K562 (cell line): ENCODE measurements around the gene TMEM176B. TPM values are rescaled to one million over a fixed set of nuclear protein-coding genes. Genes with fewer than 3 reads are reported as not detected.

Experiments
- CBFB ChIP-seq: sonication (generic); formaldehyde crosslinking; IDR thresholded peaks from 2 replicates; pipeline ENCODE4 v1.4.0; 2020; ENCODE audit warnings: mild to moderate bottlenecking, missing genetic modification reagents
- CREM ChIP-seq: IDR thresholded peaks from 2 replicates; pipeline ENCODE4 v1.6.1; 2014; ENCODE audit warnings: antibody characterized with exemption, low read depth
- DPF2 ChIP-seq: fragments of 450-650 bp; IDR thresholded peaks from 2 replicates; pipeline ENCODE4 v1.6.1; 2016
- E2F4 ChIP-seq: sonication (generic); formaldehyde crosslinking; IDR thresholded peaks from 2 replicates; pipeline ENCODE4 v1.8.0; 2022; ENCODE audit warnings: mild to moderate bottlenecking, low read depth, missing genetic modification reagents
- HDAC1 ChIP-seq, 2 experiments: fragments of 450-650 bp; IDR thresholded peaks; 2 replicates each; pipeline ENCODE4 v1.6.1; 2016 to 2017; ENCODE audit warnings: inconsistent platforms in 1 of 2, mild to moderate bottlenecking in 1 of 2, moderate library complexity in 1 of 2
- HNRNPH1 ChIP-seq: fragments of 200-400 bp; formaldehyde crosslinking; optimal IDR thresholded peaks from 2 replicates; pipeline ENCODE3; 2017; ENCODE audit warnings: low read depth, mild to moderate bottlenecking, low read length, moderate library complexity
- HOXB6 ChIP-seq: fragments of 250-450 bp; sonication (Bioruptor Pico); IDR thresholded peaks from 2 replicates; pipeline ENCODE4 v1.5.1; 2022; ENCODE audit warnings: mild to moderate bottlenecking, borderline replicate concordance
- ILK ChIP-seq: fragments of 450-650 bp; IDR thresholded peaks from 2 replicates; pipeline ENCODE4 v1.6.1; 2016; ENCODE audit warnings: missing genetic modification characterization, low read depth, mild to moderate bottlenecking, missing compliant biosample characterization, moderate library complexity, borderline replicate concordance
- LEF1 ChIP-seq: fragments of 450-650 bp; IDR thresholded peaks from 2 replicates; pipeline ENCODE4 v1.6.1; 2016; ENCODE audit warnings: mild to moderate bottlenecking
- NCOA2 ChIP-seq, 2 experiments: fragments of 450-650 bp; IDR thresholded peaks; 2 replicates each; pipeline ENCODE4 v1.6.1; 2018; ENCODE audit warnings: mild to moderate bottlenecking in 2 of 2, moderate library complexity in 1 of 2; ENCODE audit not compliant: partially characterized antibody in 2 of 2
- NR3C1 ChIP-seq: sonication (generic); formaldehyde crosslinking; IDR thresholded peaks from 2 replicates; pipeline ENCODE4 v1.8.1; 2022; ENCODE audit warnings: missing genetic modification reagents
- PBX2 ChIP-seq, 2 experiments: IDR thresholded peaks in 1 of 2; conservative IDR thresholded peaks in 1 of 2; 2 replicates each; pipeline ENCODE4 v1.6.1; 2016; ENCODE audit warnings: low read depth in 2 of 2, mild to moderate bottlenecking in 1 of 2, missing compliant biosample characterization in 1 of 2, missing genetic modification characterization in 1 of 2, moderate library complexity in 1 of 2
- SMC3 ChIP-seq: conservative IDR thresholded peaks from 2 replicates; pipeline ENCODE4 v1.6.1; 2011; ENCODE audit warnings: low read depth, low read length, improper control_type of control experiment; ENCODE audit not compliant: insufficient read depth
- ZNF133 ChIP-seq: fragments of 250-450 bp; sonication (Bioruptor Pico); IDR thresholded peaks from 2 replicates; pipeline ENCODE4 v1.4.0; 2020; ENCODE audit warnings: mild to moderate bottlenecking
- ZNF3 ChIP-seq: fragments of 250-450 bp; sonication (Bioruptor Pico); IDR thresholded peaks from 2 replicates; pipeline ENCODE4 v1.5.0; 2021; ENCODE audit warnings: mild to moderate bottlenecking, moderate library complexity
- ZNF41 ChIP-seq: fragments of 250-450 bp; sonication (Bioruptor Pico); conservative IDR thresholded peaks from 2 replicates; pipeline ENCODE4 v1.4.0; 2020; ENCODE audit warnings: mild to moderate bottlenecking
- ZNF445 ChIP-seq: fragments of 250-450 bp; sonication (Bioruptor Pico); IDR thresholded peaks from 2 replicates; pipeline ENCODE4 v1.4.0; 2020; ENCODE audit warnings: low read depth, mild to moderate bottlenecking, moderate library complexity
- polyA plus RNA-seq, 8 experiments: library from polyadenylated mRNA; depleted of rRNA in 4 of 8; stranded (reverse) in 5 of 8; unstranded in 3 of 8; fragments of >200 nt; fragmentation: Nextera tagmentation in 2 of 8; fragmentation: Illumina TruSeq in 1 of 8; extraction: Ambion mirVana in 2 of 8; extraction: Trizol in 1 of 8; gene quantifications; 2 replicates each; pipeline versions ENCODE4 v1.2.1 to v1.2.3, GENCODE V29; 2011 to 2014; ENCODE audit warnings: inconsistent platforms in 1 of 8, missing spikeins in 1 of 8
- total RNA-seq, 7 experiments: library from RNA; depleted of rRNA in 6 of 7; stranded (reverse); fragments of >200 nt in 6 of 7; fragmentation: Illumina TruSeq in 2 of 7; extraction: Trizol in 2 of 7; gene quantifications; 2 replicates each; pipeline versions ENCODE4 v1.2.1 to v1.2.3, GENCODE V29; 2011 to 2021; ENCODE audit warnings: low replicate concordance in 1 of 7
- TF ChIP-seq, protein P1 (sequence below): fragments of 450-650 bp; IDR thresholded peaks from one replicate; pipeline ENCODE4 v1.6.1; 2018; ENCODE audit warnings: mild to moderate bottlenecking, moderate library complexity; ENCODE audit not compliant: partially characterized antibody
- TF ChIP-seq, protein P2 (sequence below): fragments of 250-450 bp; sonication (Bioruptor Pico); IDR thresholded peaks from 2 replicates; pipeline ENCODE4 v1.4.0; 2020
- TF ChIP-seq, protein P3 (sequence below): fragments of 450-650 bp; IDR thresholded peaks from 2 replicates; pipeline ENCODE4 v1.6.1; 2016; ENCODE audit warnings: low read depth, mild to moderate bottlenecking, moderate library complexity

Gene TMEM176B
- total and polyA plus RNA-seq, 9 of the 15 experiments (the other 6 are each of a cell fraction or from before 2014, with no cell fraction given), result 0.19 to 0.60 TPM; not detected in 7

DNA sequence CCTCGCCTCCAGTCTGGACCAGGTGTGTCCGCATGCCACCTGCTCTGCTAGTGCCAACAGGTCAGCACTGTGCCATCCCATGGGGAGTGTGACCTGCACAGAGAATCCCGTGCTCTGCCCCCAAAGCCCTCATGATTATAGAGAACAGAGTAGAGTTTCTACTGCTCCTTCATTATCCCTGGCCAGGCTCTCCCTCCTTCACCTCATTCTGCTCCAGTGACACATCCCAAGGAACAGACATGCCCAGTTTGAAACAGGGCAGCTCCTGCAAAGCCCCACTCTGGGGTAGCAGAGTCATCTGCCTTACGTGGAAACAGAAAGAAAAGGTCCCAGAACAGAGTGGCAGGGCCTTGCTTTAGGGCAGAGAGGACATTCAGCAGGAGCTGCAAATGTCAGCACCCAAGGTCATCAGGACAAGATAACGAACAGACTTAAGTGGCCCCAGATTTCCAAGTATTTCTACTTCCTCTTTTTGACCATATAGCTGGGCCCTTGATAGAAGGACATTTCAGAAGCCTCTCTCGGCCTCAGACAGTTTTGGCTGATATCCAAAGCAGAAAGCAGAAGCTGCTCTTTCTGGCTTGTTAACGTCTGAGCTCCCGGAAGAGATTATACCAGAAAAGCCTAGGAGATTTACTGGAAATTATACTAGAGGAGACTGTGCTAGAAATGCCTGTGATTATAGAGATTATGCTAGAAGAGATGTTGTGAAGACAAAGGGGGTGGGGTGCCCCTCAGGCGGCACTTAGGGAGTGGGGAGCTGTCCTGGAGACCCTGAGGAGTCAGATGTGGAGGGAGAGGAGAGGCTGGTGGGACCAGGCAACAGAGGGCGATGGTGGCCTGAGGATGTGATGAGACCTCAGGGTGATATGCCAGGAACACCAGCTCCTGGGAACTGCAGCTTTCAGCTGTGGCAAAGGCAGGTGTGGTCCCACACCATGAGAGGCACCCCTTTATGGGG lies 12.6 kb downstream of the TMEM176B start (continued):
- no peak for TF ChIP-seq PBX2 (CRISPR knock-in tag; IDR thresholded peaks at IDR 0.05; ENCODE audit: low read depth)
- peak; percentile 91 for TF ChIP-seq PBX2 (tag; conservative IDR thresholded peaks at IDR 0.05; ENCODE audit: low read depth)
- 0 out of 2 replicates have a peak, but pooled peaks have one; percentile 17 for TF ChIP-seq SMC3
- TF ChIP-seq HDAC1 (IDR thresholded peaks at IDR 0.05), result peak in 1 of 2 experiments; percentile 98; a peak in 2 of 4 replicates
- TF ChIP-seq DPF2, result peak; percentile 83
- TF ChIP-seq HNRNPH1, result no peak
- TF ChIP-seq, protein P1, sequence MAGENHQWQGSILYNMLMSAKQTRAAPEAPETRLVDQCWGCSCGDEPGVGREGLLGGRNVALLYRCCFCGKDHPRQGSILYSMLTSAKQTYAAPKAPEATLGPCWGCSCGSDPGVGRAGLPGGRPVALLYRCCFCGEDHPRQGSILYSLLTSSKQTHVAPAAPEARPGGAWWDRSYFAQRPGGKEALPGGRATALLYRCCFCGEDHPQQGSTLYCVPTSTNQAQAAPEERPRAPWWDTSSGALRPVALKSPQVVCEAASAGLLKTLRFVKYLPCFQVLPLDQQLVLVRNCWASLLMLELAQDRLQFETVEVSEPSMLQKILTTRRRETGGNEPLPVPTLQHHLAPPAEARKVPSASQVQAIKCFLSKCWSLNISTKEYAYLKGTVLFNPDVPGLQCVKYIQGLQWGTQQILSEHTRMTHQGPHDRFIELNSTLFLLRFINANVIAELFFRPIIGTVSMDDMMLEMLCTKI, result no peak
- TF ChIP-seq HOXB6 (CRISPR knock-in tag), result no peak
- no peak for TF ChIP-seq ZNF3
- no peak for TF ChIP-seq ILK
- TF ChIP-seq NR3C1 (CRISPR knock-in tag), result no peak
- TF ChIP-seq ZNF133 (CRISPR knock-in tag), result no peak
- peak; percentile 71; the same call in 1 of the 2 replicates for TF ChIP-seq LEF1
- TF ChIP-seq NCOA2 (IDR thresholded peaks at IDR 0.05; ENCODE audit: partially characterized antibody in 2 of 2), result no peak
- no peak for TF ChIP-seq CBFB (CRISPR knock-in tag)
- TF ChIP-seq, protein P2, sequence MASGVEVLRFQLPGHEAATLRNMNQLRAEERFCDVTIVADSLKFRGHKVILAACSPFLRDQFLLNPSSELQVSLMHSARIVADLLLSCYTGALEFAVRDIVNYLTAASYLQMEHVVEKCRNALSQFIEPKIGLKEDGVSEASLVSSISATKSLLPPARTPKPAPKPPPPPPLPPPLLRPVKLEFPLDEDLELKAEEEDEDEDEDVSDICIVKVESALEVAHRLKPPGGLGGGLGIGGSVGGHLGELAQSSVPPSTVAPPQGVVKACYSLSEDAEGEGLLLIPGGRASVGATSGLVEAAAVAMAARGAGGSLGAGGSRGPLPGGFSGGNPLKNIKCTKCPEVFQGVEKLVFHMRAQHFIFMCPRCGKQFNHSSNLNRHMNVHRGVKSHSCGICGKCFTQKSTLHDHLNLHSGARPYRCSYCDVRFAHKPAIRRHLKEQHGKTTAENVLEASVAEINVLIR, result no peak
- TF ChIP-seq ZNF445, result no peak
- TF ChIP-seq E2F4 (CRISPR knock-in tag), result no peak
- no peak for TF ChIP-seq ZNF41 (CRISPR knock-in tag)
- TF ChIP-seq, protein P3, sequence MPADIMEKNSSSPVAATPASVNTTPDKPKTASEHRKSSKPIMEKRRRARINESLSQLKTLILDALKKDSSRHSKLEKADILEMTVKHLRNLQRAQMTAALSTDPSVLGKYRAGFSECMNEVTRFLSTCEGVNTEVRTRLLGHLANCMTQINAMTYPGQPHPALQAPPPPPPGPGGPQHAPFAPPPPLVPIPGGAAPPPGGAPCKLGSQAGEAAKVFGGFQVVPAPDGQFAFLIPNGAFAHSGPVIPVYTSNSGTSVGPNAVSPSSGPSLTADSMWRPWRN, result peak; percentile 95
- peak; percentile 59 for TF ChIP-seq CREM
